Endodermal cell (in vitro differentiated cells): Measurements from ENCODE around the gene CHRM2. TPM values are rescaled to one million over a fixed set of nuclear protein-coding genes. Genes with fewer than 3 reads are reported as not detected.

Experiments
- DNase-seq: peaks from one replicate; pipeline ENCODE4 v3.0.0-alpha.2; 2017
- H3K27ac ChIP-seq: 2 replicates; pipeline ENCODE4 v1.5.1; 2013; ENCODE audit warnings: mild to moderate bottlenecking, low read depth, low read length, moderate library complexity
- H3K27me3 ChIP-seq: 2 replicates; pipeline ENCODE4 v1.6.1; 2013; ENCODE audit warnings: mild to moderate bottlenecking, low read length, moderate library complexity; ENCODE audit not compliant: insufficient read depth, control insufficient read depth, poor library complexity, severe bottlenecking
- H3K36me3 ChIP-seq: 2 replicates; pipeline ENCODE4 v1.7.0; 2013; ENCODE audit warnings: mild to moderate bottlenecking, low read length, moderate library complexity; ENCODE audit not compliant: control insufficient read depth, insufficient read depth
- H3K4me1 ChIP-seq: one replicate; pipeline ENCODE4 v1.7.0; 2013; ENCODE audit warnings: low read length; ENCODE audit not compliant: control insufficient read depth, insufficient read depth
- H3K4me3 ChIP-seq: 2 replicates; pipeline ENCODE4 v1.5.1; 2013; ENCODE audit warnings: mild to moderate bottlenecking, low read length, moderate library complexity
- H3K9ac ChIP-seq: 2 replicates; pipeline ENCODE4 v1.6.1; 2013; ENCODE audit warnings: mild to moderate bottlenecking, low read length, moderate library complexity; ENCODE audit not compliant: poor library complexity, severe bottlenecking; ENCODE audit errors: extremely low read depth
- H3K9me3 ChIP-seq: 2 replicates; pipeline ENCODE4 v1.6.1; 2013; ENCODE audit warnings: mild to moderate bottlenecking, low read length, moderate library complexity; ENCODE audit not compliant: control insufficient read depth
- H3K27ac Mint-ChIP-seq: 2 replicates; pipeline ENCODE4 v1.8.0; 2020; ENCODE audit warnings: mixed read lengths
- H3K27me3 Mint-ChIP-seq: 2 replicates; pipeline ENCODE4 v1.8.0; 2021; ENCODE audit warnings: mild to moderate bottlenecking, mixed read lengths; ENCODE audit not compliant: insufficient read depth
- H3K36me3 Mint-ChIP-seq: 2 replicates; pipeline ENCODE4 v1.8.0; 2020; ENCODE audit warnings: low read depth, mixed read lengths
- H3K4me1 Mint-ChIP-seq: 2 replicates; pipeline ENCODE4 v1.8.0; 2020; ENCODE audit warnings: mixed read lengths
- H3K4me3 Mint-ChIP-seq: 2 replicates; pipeline ENCODE4 v1.8.0; 2020; ENCODE audit warnings: mild to moderate bottlenecking, moderate library complexity, mixed read lengths
- H3K9me3 Mint-ChIP-seq: 2 replicates; pipeline ENCODE4 v1.8.0; 2020; ENCODE audit warnings: mild to moderate bottlenecking, mixed read lengths
- WGBS, 2 experiments: methylation state at CpG; one replicate each; pipeline versions ENCODE4 v1.1.5 to v1.1.7; 2013; ENCODE audit warnings: missing lambda C conversion rate in 2 of 2, mixed read lengths in 1 of 2; ENCODE audit not compliant: insufficient coverage in 1 of 2, insufficient read length in 1 of 2; 5-methylcytosine and 5-hydroxymethylcytosine counted together
- total RNA-seq, 2 donors: library from RNA; stranded (reverse); fragmentation: NEBNext Ultra II Directional in 1 of 2; extraction: Animal tissue kit (Norgen Biotek cat#: 25700) in 1 of 2; gene quantifications; 2 replicates in 1 of 2; 3 replicates in 1 of 2; pipeline ENCODE4 v1.2.1, GENCODE V29; 2021
- TF ChIP-seq, protein P1 (sequence below): fragments of 200-600 bp; sonication (generic); conservative IDR thresholded peaks from 2 replicates; pipeline ENCODE4 v1.5.0; 2021; ENCODE audit warnings: antibody characterized with exemption, mild to moderate bottlenecking

The CHRM2 gene
- total RNA-seq, 2 donors from 2014 or later = not detected

DNA sequence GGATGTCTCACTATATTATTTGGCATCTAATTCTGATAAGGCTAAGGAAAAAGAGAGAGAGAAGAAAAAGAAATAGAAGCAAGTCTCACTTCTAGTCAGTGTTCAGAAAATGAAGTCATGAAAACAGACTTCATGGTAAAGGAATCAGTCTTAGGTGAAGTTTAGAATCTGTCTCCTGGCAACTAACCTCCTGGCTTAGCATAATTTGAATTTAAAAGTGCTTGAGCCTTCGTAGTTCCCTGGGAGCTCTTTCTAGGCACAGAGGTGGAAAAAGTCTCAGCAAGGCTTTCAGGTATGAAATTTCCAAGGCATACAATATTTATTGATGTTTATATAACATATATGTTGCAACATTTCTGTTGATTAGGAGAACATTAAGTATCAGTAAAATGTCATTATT is 10.4 kb downstream of the CHRM2 start:
- Histone ChIP-seq H3K4me1 (no peaks in the 10 kb centered on the region), H3K27ac (no peak overlapping the region), H3K4me3 (no peak overlapping the region), H3K9me3 (no peaks in the 10 kb centered on the region), H3K9ac (no peak overlapping the region), H3K36me3 (no peaks in the 10 kb centered on the region), H3K27me3 (peaks cover 3% of the 10 kb centered on the region)
- DNase-seq = no peak
- Mint-ChIP-seq H3K4me3 (no peak overlapping the region), H3K36me3 (no peaks in the 10 kb centered on the region), H3K27ac (no peak overlapping the region), H3K4me1 (peaks cover 24% of the 10 kb centered on the region), H3K27me3 (peaks cover 4% of the 10 kb centered on the region), H3K9me3 (no peaks in the 10 kb centered on the region)
- WGBS, 2 experiments = 50% methylated on average over 1 of the region's 1 CpG; no CpG with 5 or more reads in 1 of the 2 experiments
- TF ChIP-seq, protein P1, sequence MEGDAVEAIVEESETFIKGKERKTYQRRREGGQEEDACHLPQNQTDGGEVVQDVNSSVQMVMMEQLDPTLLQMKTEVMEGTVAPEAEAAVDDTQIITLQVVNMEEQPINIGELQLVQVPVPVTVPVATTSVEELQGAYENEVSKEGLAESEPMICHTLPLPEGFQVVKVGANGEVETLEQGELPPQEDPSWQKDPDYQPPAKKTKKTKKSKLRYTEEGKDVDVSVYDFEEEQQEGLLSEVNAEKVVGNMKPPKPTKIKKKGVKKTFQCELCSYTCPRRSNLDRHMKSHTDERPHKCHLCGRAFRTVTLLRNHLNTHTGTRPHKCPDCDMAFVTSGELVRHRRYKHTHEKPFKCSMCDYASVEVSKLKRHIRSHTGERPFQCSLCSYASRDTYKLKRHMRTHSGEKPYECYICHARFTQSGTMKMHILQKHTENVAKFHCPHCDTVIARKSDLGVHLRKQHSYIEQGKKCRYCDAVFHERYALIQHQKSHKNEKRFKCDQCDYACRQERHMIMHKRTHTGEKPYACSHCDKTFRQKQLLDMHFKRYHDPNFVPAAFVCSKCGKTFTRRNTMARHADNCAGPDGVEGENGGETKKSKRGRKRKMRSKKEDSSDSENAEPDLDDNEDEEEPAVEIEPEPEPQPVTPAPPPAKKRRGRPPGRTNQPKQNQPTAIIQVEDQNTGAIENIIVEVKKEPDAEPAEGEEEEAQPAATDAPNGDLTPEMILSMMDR = no peak

- DNase-seq = peak; percentile 51
- WGBS, 2 experiments = 91% methylated on average over 3 of the region's 3 CpGs; no CpG with 5 or more reads in 1 of the 2 experiments
- Histone ChIP-seq H3K9me3 (no peaks in the 10 kb centered on the region), H3K4me1 (no peaks in the 10 kb centered on the region), H3K27me3 (no peaks in the 10 kb centered on the region), H3K4me3 (no peak overlapping the region), H3K36me3 (no peaks in the 10 kb centered on the region), H3K9ac (no peak overlapping the region), H3K27ac (no peak overlapping the region)
- H3K4me3 Mint-ChIP-seq = no peak overlapping the region
- TF ChIP-seq, protein P1 = peak; percentile 60
- H3K27me3 Mint-ChIP-seq = no peaks in the 10 kb centered on the region
- H3K9me3 Mint-ChIP-seq = no peaks in the 10 kb centered on the region
- no peaks in the 10 kb centered on the region for H3K36me3 Mint-ChIP-seq
- peaks cover 15% of the 10 kb centered on the region for H3K4me1 Mint-ChIP-seq
- no peak overlapping the region for H3K27ac Mint-ChIP-seq
Observed at GRCh38 chr7:136883046-136883445, 14.6 kb downstream of the CHRM2 start.

DNA sequence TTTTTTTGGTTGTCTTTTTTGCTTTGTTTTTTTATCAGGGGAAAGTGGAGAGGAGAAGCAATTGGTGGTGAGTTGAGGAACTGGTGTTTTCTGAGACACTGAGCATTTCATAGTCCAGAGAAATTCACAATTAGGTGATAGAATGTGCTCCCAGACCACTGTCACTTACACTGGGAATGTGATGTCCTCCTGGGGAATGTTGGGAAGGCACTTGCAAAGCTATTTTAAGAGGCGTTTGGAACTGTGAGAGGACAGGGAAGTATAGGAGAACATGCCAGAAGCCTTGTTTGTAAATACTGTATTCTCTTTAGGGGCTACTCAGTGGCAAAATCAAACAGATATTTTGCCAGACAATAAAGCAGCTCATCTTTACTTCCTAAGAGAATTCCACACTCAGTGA is 16.0 kb downstream of the CHRM2 start:
- TF ChIP-seq, protein P1 = no peak
- no peak for DNase-seq
- H3K4me1 ChIP-seq = no peaks in the 10 kb centered on the region
- H3K4me3 Mint-ChIP-seq = no peak overlapping the region
- H3K27ac Mint-ChIP-seq = peak overlapping the region; percentile 55
- no peaks in the 10 kb centered on the region for H3K36me3 ChIP-seq
- no peak overlapping the region for H3K4me3 ChIP-seq
- no peaks in the 10 kb centered on the region for H3K9me3 ChIP-seq
- H3K4me1 Mint-ChIP-seq = peaks cover 5% of the 10 kb centered on the region
- no peak overlapping the region for H3K27ac ChIP-seq
- H3K9me3 Mint-ChIP-seq = no peaks in the 10 kb centered on the region
- WGBS, 2 experiments = 75% methylated on average over 1 of the region's 1 CpG; no CpG with 5 or more reads in 1 of the 2 experiments
- H3K36me3 Mint-ChIP-seq = no peaks in the 10 kb centered on the region
- no peak overlapping the region for H3K9ac ChIP-seq
- no peaks in the 10 kb centered on the region for H3K27me3 ChIP-seq
- no peaks in the 10 kb centered on the region for H3K27me3 Mint-ChIP-seq
